Loucy (cell line): ENCODE data around the gene ADRB2.

Experiments
- H2AFZ ChIP-seq: fragments of 200-600 bp; sonication (generic); 2 replicates; pipeline ENCODE4 v1.6.0; 2016; ENCODE audit warnings: antibody characterized with exemption, mild to moderate bottlenecking, low read length, moderate library complexity
- H3F3A ChIP-seq: fragments of 200-600 bp; 2 replicates; pipeline ENCODE4 v1.6.0; 2016; ENCODE audit warnings: antibody characterized with exemption, low read depth, mild to moderate bottlenecking
- H3K27me3 ChIP-seq: fragments of 200-600 bp; sonication (generic); 2 replicates; pipeline ENCODE4 v1.6.1; 2014; ENCODE audit warnings: low read length, mild to moderate bottlenecking; ENCODE audit not compliant: insufficient read depth, poor library complexity, severe bottlenecking
- H3K36me3 ChIP-seq: fragments of 200-600 bp; sonication (generic); 2 replicates; pipeline ENCODE4 v1.6.1; 2016; ENCODE audit warnings: low read length; ENCODE audit not compliant: insufficient read depth
- H3K4me1 ChIP-seq: fragments of 200-600 bp; sonication (generic); 2 replicates; pipeline ENCODE4 v1.5.1; 2014; ENCODE audit warnings: low read length, mild to moderate bottlenecking; ENCODE audit not compliant: insufficient read depth, poor library complexity, severe bottlenecking
- H3K4me2 ChIP-seq: fragments of 200-600 bp; sonication (generic); 2 replicates; pipeline ENCODE4 v1.6.0; 2014; ENCODE audit warnings: antibody characterized with exemption, low read length, low read depth, mild to moderate bottlenecking; ENCODE audit not compliant: poor library complexity, severe bottlenecking
- H3K4me3 ChIP-seq: fragments of 200-600 bp; sonication (generic); 2 replicates; pipeline ENCODE4 v1.5.1; 2014; ENCODE audit warnings: low read length, mild to moderate bottlenecking, mixed read lengths; ENCODE audit not compliant: poor library complexity, severe bottlenecking
- H3K79me2 ChIP-seq: fragments of 200-600 bp; sonication (generic); 2 replicates; pipeline ENCODE4 v1.6.1; 2014; ENCODE audit warnings: low read length; ENCODE audit not compliant: insufficient read depth
- H3K9ac ChIP-seq: fragments of 200-600 bp; sonication (generic); 2 replicates; pipeline ENCODE4 v1.6.0; 2014; ENCODE audit warnings: mild to moderate bottlenecking, low read depth, low read length, moderate library complexity; ENCODE audit not compliant: poor library complexity, severe bottlenecking
- H3K9me2 ChIP-seq: fragments of 200-600 bp; sonication (generic); replicated peaks from 2 replicates; pipeline ENCODE4 v1.6.1; 2016; ENCODE audit warnings: low read depth, low read length, mixed read lengths
- H3K9me3 ChIP-seq: fragments of 200-600 bp; sonication (generic); 2 replicates; pipeline ENCODE4 v1.6.1; 2014; ENCODE audit warnings: mild to moderate bottlenecking, antibody characterized with exemption, low read length, low read depth; ENCODE audit not compliant: insufficient read depth
- H4K20me1 ChIP-seq: fragments of 200-600 bp; sonication (generic); 2 replicates; pipeline ENCODE4 v1.6.0; 2014; ENCODE audit warnings: antibody characterized with exemption, low read length, mild to moderate bottlenecking; ENCODE audit not compliant: insufficient read depth, poor library complexity, severe bottlenecking
- CTCF ChIP-seq: fragments of 200-600 bp; sonication (generic); conservative IDR thresholded peaks from 2 replicates; pipeline ENCODE4 v1.5.1; 2014; ENCODE audit warnings: mild to moderate bottlenecking, antibody characterized with exemption, low read length
- EZH2phosphoT487 ChIP-seq: fragments of 200-600 bp; IDR thresholded peaks from 2 replicates; pipeline ENCODE4 v1.6.1; 2018; ENCODE audit warnings: antibody characterized with exemption, mild to moderate bottlenecking, moderate library complexity, borderline replicate concordance

Gene ADRB2

GRCh38 chr5:148786456-148786855 is 40.0 kb upstream of the ADRB2 start:
- no peaks in the 10 kb centered on the region for H3K9me3 ChIP-seq

GRCh38 chr5:148788636-148789035 is 37.8 kb upstream of the ADRB2 start:
- no peaks in the 10 kb centered on the region for H3K9me3 ChIP-seq
- H3K79me2 ChIP-seq: no peaks in the 10 kb centered on the region
- no peak overlapping the region for H2AFZ ChIP-seq
- H3F3A ChIP-seq: no peaks in the 10 kb centered on the region
- no peak overlapping the region for H3K4me2 ChIP-seq
- H3K36me3 ChIP-seq: no peaks in the 10 kb centered on the region
- H3K9ac ChIP-seq: no peak overlapping the region
- no peaks in the 10 kb centered on the region for H3K27me3 ChIP-seq
- H3K4me3 ChIP-seq: no peak overlapping the region
- H4K20me1 ChIP-seq: no peaks in the 10 kb centered on the region
- TF ChIP-seq EZH2phosphoT487: no peak
- no peak for TF ChIP-seq CTCF
- no peaks in the 10 kb centered on the region for H3K9me2 ChIP-seq
- H3K4me1 ChIP-seq: peaks cover 4% of the 10 kb centered on the region

More at GRCh38 chr5:148786456-148786855, 40.0 kb upstream of the ADRB2 start:
- Histone ChIP-seq H3K9me2 (no peaks in the 10 kb centered on the region), H3K4me3 (no peak overlapping the region), H2AFZ (no peak overlapping the region), H3K4me2 (no peak overlapping the region), H3K27me3 (no peaks in the 10 kb centered on the region), H3F3A (no peaks in the 10 kb centered on the region), H3K79me2 (no peaks in the 10 kb centered on the region), H3K9ac (no peak overlapping the region), H3K4me1 (no peaks in the 10 kb centered on the region), H3K36me3 (no peaks in the 10 kb centered on the region), H4K20me1 (no peaks in the 10 kb centered on the region)
- TF ChIP-seq CTCF (no peak), EZH2phosphoT487 (no peak)

GRCh38 chr5:148790545-148791333 is 35.7 kb upstream of the ADRB2 start:
- Histone ChIP-seq H3K4me1 (peaks cover 23% of the 10 kb centered on the region), H3K4me3 (no peak overlapping the region), H3K9me3 (no peaks in the 10 kb centered on the region), H2AFZ (no peak overlapping the region), H3K4me2 (no peak overlapping the region), H3K27me3 (no peaks in the 10 kb centered on the region), H3K79me2 (no peaks in the 10 kb centered on the region), H3F3A (no peaks in the 10 kb centered on the region), H3K9ac (no peak overlapping the region), H3K36me3 (no peaks in the 10 kb centered on the region), H4K20me1 (no peaks in the 10 kb centered on the region), H3K9me2 (no peaks in the 10 kb centered on the region)
- no peak for TF ChIP-seq EZH2phosphoT487
- no peak for TF ChIP-seq CTCF
